IMR-90 (cell line): ENCODE results near the gene DNM1. TPM values are rescaled to one million over a fixed set of nuclear protein-coding genes. Genes with fewer than 3 reads are reported as not detected.
"Not testable (repeated sequence)": the region's sequence is repeated elsewhere in the genome, so short reads cannot be mapped to it uniquely, and the experiment has no call there.

Source experiments
- ATAC-seq: fragments of 200-7000 bp; cut with Tn5 transposase; 2 replicates; pipeline ENCODE4 v1.9.1; 2020; ENCODE audit warnings: low read depth, mild to moderate bottlenecking, moderate library complexity
- BruUV-seq: library from RNA; stranded (reverse); fragments of 400-500 nt; replicated peaks from 2 replicates; lab custom pipeline; 2021; lab: Mats Ljungman, UMichigan
- CTCF ChIA-PET: fragments of 300-600 bp; formaldehyde crosslinking; extraction: SDS; loops from one replicate; lab custom pipeline; 2021; ENCODE audit warnings: antibody characterized with exemption; lab: Yijun Ruan, JAX
- POLR2A ChIA-PET: fragments of 300-600 bp; sonication (Branson Sonifier 250); formaldehyde crosslinking; loops from one replicate; lab custom pipeline; 2022; ENCODE audit warnings: antibody characterized with exemption; ENCODE audit not compliant: unreplicated experiment; lab: Charles Lee
- DNase-seq: peaks from one replicate; pipeline ENCODE4 v3.0.0; 2013
- H2AFZ ChIP-seq: replicated peaks from 2 replicates; pipeline ENCODE3; 2013; ENCODE audit warnings: low read length, mild to moderate bottlenecking; ENCODE audit not compliant: poor library complexity
- H2AK5ac ChIP-seq: 2 replicates; pipeline ENCODE4 v1.6.1; 2013; ENCODE audit warnings: low read depth, low read length, inconsistent platforms
- H2AK9ac ChIP-seq: replicated peaks from 2 replicates; pipeline ENCODE3; 2013; ENCODE audit warnings: mild to moderate bottlenecking, low read depth, low read length, moderate library complexity; ENCODE audit not compliant: poor library complexity
- H2BK120ac ChIP-seq: 2 replicates; pipeline ENCODE4 v1.6.1; 2013; ENCODE audit warnings: low read depth, low read length, inconsistent platforms
- H2BK15ac ChIP-seq: 3 replicates; pipeline ENCODE4 v1.6.1; 2013; ENCODE audit warnings: low read depth, low read length, inconsistent platforms
- H2BK20ac ChIP-seq: 2 replicates; pipeline ENCODE4 v1.6.1; 2013; ENCODE audit warnings: low read depth, mild to moderate bottlenecking, inconsistent platforms, low read length, moderate library complexity
- H2BK5ac ChIP-seq: 2 replicates; pipeline ENCODE4 v1.6.1; 2013; ENCODE audit warnings: mild to moderate bottlenecking, low read depth, low read length, inconsistent platforms; ENCODE audit not compliant: poor library complexity, severe bottlenecking
- H3K14ac ChIP-seq: replicated peaks from 2 replicates; pipeline ENCODE4 v1.6.1; 2013; ENCODE audit warnings: low read depth, low read length, inconsistent platforms
- H3K18ac ChIP-seq: 2 replicates; pipeline ENCODE4 v1.6.1; 2013; ENCODE audit warnings: low read depth, low read length, control low read depth
- H3K23ac ChIP-seq: 2 replicates; pipeline ENCODE4 v1.6.1; 2013; ENCODE audit warnings: low read depth, low read length, inconsistent platforms
- H3K27ac ChIP-seq: 2 replicates; pipeline ENCODE4 v1.5.1; 2013; ENCODE audit warnings: mild to moderate bottlenecking, control low read depth, low read length; ENCODE audit not compliant: insufficient read depth
- H3K27me3 ChIP-seq: 2 replicates; pipeline ENCODE4 v1.6.1; 2013; ENCODE audit warnings: low read length; ENCODE audit not compliant: control insufficient read depth, insufficient read depth
- H3K36me3 ChIP-seq: 2 replicates; pipeline ENCODE4 v1.6.1; 2013; ENCODE audit warnings: low read length, mixed read lengths; ENCODE audit not compliant: control insufficient read depth, insufficient read depth
- H3K4ac ChIP-seq: 2 replicates; pipeline ENCODE4 v1.6.1; 2013; ENCODE audit warnings: low read depth, low read length, inconsistent platforms
- H3K4me1 ChIP-seq: 2 replicates; pipeline ENCODE4 v1.6.1; 2013; ENCODE audit warnings: low read length, mixed read lengths; ENCODE audit not compliant: control insufficient read depth, insufficient read depth
- H3K4me2 ChIP-seq: 2 replicates; pipeline ENCODE4 v1.6.1; 2013; ENCODE audit warnings: low read depth, mild to moderate bottlenecking, control low read depth, low read length, moderate library complexity
- H3K4me3 ChIP-seq: 2 replicates; pipeline ENCODE4 v1.5.1; 2013; ENCODE audit warnings: low read depth, mild to moderate bottlenecking, control low read depth, low read length, moderate library complexity; ENCODE audit not compliant: insufficient read depth
- H3K56ac ChIP-seq: 2 replicates; pipeline ENCODE4 v1.6.1; 2013; ENCODE audit warnings: low read length, inconsistent platforms; ENCODE audit not compliant: insufficient read depth; ENCODE audit errors: extremely low read depth
- H3K79me1 ChIP-seq, 2 experiments: 2 replicates each; pipeline ENCODE4 v1.6.1; 2013; ENCODE audit warnings: low read length in 2 of 2, inconsistent platforms in 1 of 2, low read depth in 1 of 2
- H3K9ac ChIP-seq: 2 replicates; pipeline ENCODE4 v1.6.1; 2013; ENCODE audit warnings: low read depth, low read length, control low read depth
- H3K9me1 ChIP-seq: 2 replicates; pipeline ENCODE4 v1.6.1; 2013; ENCODE audit warnings: low read length, inconsistent platforms; ENCODE audit not compliant: insufficient read depth
- H3K9me3 ChIP-seq: 2 replicates; pipeline ENCODE4 v1.6.1; 2013; ENCODE audit warnings: low read length; ENCODE audit not compliant: control insufficient read depth, insufficient read depth
- H4K20me1 ChIP-seq: 2 replicates; pipeline ENCODE4 v1.6.1; 2013; ENCODE audit warnings: low read length, inconsistent platforms; ENCODE audit not compliant: insufficient read depth
- H4K5ac ChIP-seq: 2 replicates; pipeline ENCODE4 v1.6.1; 2013; ENCODE audit warnings: mild to moderate bottlenecking, low read depth, low read length, control low read depth
- H4K8ac ChIP-seq, 2 experiments: 2 replicates each; pipeline ENCODE4 v1.6.1; 2013; ENCODE audit warnings: low read depth in 2 of 2, low read length in 2 of 2, control low read depth in 1 of 2, inconsistent platforms in 1 of 2
- H4K91ac ChIP-seq: 2 replicates; pipeline ENCODE4 v1.6.1; 2013; ENCODE audit warnings: low read depth, low read length, inconsistent platforms; ENCODE audit not compliant: insufficient read depth
- RAD21 ChIP-seq: IDR thresholded peaks from 2 replicates; pipeline ENCODE4 v1.6.1; 2012; ENCODE audit warnings: low read length, improper control_type of control experiment
- WGBS, 2 experiments: methylation state at CpG; one replicate each; pipeline versions ENCODE4 v1.1.5 to v1.1.7; 2013; ENCODE audit warnings: missing lambda C conversion rate in 2 of 2; ENCODE audit not compliant: insufficient read length in 1 of 2; ENCODE audit errors: extremely low coverage in 2 of 2; 5-methylcytosine and 5-hydroxymethylcytosine counted together
- dilution Hi-C: fragments of 300-500 bp; cut with HindIII; formaldehyde crosslinking; loops from one replicate; pipeline ENCODE4 v1.14.3; 2018; ENCODE audit warnings: low sequenced_read_pairs; ENCODE audit not compliant: unreplicated experiment
- in situ Hi-C: fragments of 300-500 bp; cut with MboI; formaldehyde crosslinking; loops from 3 replicates; pipeline ENCODE4 v1.14.3; 2019; ENCODE audit warnings: low sequenced_read_pairs, inconsistent platforms, mixed read lengths
- intact Hi-C: fragments of 100-400 bp; cut with micrococcal nuclease; formaldehyde crosslinking; loops from 2 replicates; pipeline ENCODE4 v1.10.0; 2022
- polyA plus RNA-seq, 3 experiments: library from polyadenylated mRNA; depleted of rRNA; stranded (reverse); fragments of >200 nt; gene quantifications; 2 replicates each; pipeline ENCODE4 v1.2.3, GENCODE V29; 2012; ENCODE audit warnings: low replicate concordance in 1 of 3
- total RNA-seq: library from RNA; depleted of rRNA; stranded (reverse); fragments of >200 nt; gene quantifications from 2 replicates; pipeline ENCODE4 v1.2.3, GENCODE V29; 2012
- TF ChIP-seq, protein P1 (sequence below): conservative IDR thresholded peaks from 2 replicates; pipeline ENCODE4 v1.5.1; 2012; ENCODE audit warnings: mild to moderate bottlenecking, low read depth, low read length, improper control_type of control experiment

The DNM1 gene
- total and polyA plus RNA-seq, 2 of the 4 experiments (the other 2 are of a cell fraction): 13.6 to 17.7 TPM

GRCh38 chr9:128181480-128181879, 21.7 kb upstream of the DNM1 start:
- CTCF ChIA-PET: interaction anchor here (0.6 kb wide), 1 partner anchor 191 kb away, joined by 3 read pairs; no protein-coding TSS in a partner anchor
- H4K8ac ChIP-seq, H2BK15ac ChIP-seq, ATAC-seq, H3K27me3 ChIP-seq, POLR2A ChIA-PET, BruUV-seq, H2BK20ac ChIP-seq, H4K91ac ChIP-seq, intact Hi-C loops, H2AFZ ChIP-seq, H3K56ac ChIP-seq, H3K18ac ChIP-seq, H3K27ac ChIP-seq, H3K4me1 ChIP-seq, H2AK5ac ChIP-seq, H3K9me1 ChIP-seq, H3K9me3 ChIP-seq, H3K4ac ChIP-seq, H2AK9ac ChIP-seq, H3K4me2 ChIP-seq, in situ Hi-C loops, H3K9ac ChIP-seq, H3K23ac ChIP-seq, H2BK120ac ChIP-seq, H4K20me1 ChIP-seq, H2BK5ac ChIP-seq, H4K5ac ChIP-seq, dilution Hi-C loops, H3K14ac ChIP-seq, H3K4me3 ChIP-seq: not testable (repeated sequence)
- WGBS, 2 experiments: 47% methylated on average over 3 of the region's 12 CpGs; no CpG with 5 or more reads in 1 of the 2 experiments
- TF ChIP-seq RAD21: peak; percentile 46; the same call in 1 of the 2 replicates
- TF ChIP-seq, protein P1, sequence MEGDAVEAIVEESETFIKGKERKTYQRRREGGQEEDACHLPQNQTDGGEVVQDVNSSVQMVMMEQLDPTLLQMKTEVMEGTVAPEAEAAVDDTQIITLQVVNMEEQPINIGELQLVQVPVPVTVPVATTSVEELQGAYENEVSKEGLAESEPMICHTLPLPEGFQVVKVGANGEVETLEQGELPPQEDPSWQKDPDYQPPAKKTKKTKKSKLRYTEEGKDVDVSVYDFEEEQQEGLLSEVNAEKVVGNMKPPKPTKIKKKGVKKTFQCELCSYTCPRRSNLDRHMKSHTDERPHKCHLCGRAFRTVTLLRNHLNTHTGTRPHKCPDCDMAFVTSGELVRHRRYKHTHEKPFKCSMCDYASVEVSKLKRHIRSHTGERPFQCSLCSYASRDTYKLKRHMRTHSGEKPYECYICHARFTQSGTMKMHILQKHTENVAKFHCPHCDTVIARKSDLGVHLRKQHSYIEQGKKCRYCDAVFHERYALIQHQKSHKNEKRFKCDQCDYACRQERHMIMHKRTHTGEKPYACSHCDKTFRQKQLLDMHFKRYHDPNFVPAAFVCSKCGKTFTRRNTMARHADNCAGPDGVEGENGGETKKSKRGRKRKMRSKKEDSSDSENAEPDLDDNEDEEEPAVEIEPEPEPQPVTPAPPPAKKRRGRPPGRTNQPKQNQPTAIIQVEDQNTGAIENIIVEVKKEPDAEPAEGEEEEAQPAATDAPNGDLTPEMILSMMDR: peak; percentile 40
- Histone ChIP-seq H3K79me1 (peaks cover 1 to 24% of the 10 kb centered on the region in 2 experiments; a peak in 3 of 4 replicates), H3K36me3 (peaks cover 67% of the 10 kb centered on the region)
- peak; percentile 30 for DNase-seq
